Stimulated activated CD8-positive, alpha-beta memory T cell treated with anti-CD3 and anti-CD28 coated beads, Interleukin-7, amount 100 ng/mL, for 1 hour (primary cell): ENCODE data around the gene ASXL1.

Experiments
- DNase-seq, 2 donors: peaks; one replicate each; pipeline ENCODE4 v3.0.0-alpha.2; 2020; ENCODE audit warnings: low read depth in 2 of 2

The ASXL1 gene

GRCh38 chr20:32440069-32440757 lies 82.1 kb downstream of the ASXL1 start:
- DNase-seq = no peak

- DNase-seq = no peak
These were observed 82.6 kb downstream of the ASXL1 start for GRCh38 chr20:32440758-32441078.

DNA sequence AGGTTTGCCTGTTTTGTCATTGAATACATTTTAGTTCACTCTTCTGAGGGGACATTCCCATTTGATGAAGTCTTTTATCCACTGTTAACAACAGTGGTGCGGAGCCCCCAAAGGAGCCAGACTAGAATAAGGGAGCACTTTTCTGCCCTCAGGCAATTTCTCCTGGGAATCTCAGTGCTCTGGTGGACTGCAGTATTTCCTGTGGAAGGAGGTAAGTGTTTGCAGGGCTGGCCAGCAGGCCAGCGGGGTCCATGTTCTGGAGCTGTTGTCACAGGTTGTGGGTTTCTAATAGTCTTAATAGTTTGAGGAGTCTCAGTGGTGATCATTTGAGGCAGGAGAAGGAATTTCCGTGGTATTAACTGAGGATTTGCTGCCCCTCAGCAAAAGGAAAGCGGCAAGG lies 83.5 kb downstream of the ASXL1 start:
- DNase-seq = no peak

- no peak for DNase-seq
These were observed 84.7 kb downstream of the ASXL1 start for GRCh38 chr20:32442630-32443373.

DNA sequence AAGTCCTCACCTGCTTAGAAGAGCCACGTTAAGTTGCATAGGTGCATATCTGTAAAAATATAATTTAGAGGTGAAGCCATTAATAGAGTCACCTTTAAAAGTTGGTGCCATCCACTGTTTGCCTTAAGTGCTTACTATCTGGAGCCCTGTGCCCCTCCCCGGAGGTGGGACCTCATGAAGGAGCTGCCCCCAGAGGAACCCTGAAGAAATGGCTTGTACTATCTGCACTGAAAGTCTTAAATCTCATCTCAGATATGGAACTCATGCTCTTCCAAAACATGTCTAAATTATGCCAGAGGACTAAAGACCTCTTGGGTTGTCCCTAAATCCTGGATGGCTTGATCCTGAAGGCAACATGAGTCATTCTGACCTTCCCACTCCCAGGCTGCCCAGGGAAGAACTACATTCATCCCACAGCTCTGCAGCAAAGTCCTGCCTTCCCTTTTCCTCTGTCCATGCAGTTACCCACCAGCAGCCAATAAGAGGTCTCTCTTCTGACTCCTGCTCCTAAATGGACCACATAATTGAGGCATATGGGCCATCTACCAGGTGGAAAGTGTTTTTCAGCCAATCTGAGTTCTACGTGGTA lies 85.3 kb downstream of the ASXL1 start:
- DNase-seq = no peak

DNA sequence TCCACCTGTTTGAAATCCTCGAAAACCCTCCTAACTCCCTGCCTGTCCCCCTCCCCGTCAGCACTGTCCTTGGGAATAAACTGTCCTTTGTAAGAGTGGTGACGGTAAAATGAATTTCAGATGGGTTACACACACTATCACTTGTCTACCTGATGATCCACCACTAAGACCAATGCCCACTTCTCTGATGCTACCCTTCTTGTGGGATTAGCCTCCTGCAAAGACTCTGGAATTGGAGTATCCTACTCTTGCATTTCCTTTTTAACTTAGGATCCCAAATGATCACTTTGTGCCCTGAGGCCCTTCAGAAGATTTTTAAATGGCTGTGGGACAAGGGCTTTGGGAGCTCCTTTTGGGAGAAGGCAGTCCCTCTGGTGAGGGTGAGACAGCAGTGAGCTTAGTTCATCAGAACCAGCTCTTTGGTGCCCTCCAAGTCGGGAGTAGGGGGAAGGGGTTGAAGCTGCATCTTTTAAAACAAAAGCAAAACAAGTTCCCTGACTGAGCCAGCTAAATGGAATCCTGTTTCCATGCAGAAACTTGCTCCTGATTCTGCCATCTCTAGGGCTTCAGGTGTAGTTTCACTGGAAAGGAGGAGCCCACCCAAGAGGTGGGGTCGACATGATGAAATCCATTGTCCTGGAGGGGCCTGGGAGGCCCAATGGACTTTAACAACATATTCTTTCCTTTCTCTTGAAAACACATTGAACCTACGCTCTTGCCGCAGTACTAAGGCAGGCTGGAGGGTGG lies 86.5 kb downstream of the ASXL1 start:
- no peak for DNase-seq

DNA sequence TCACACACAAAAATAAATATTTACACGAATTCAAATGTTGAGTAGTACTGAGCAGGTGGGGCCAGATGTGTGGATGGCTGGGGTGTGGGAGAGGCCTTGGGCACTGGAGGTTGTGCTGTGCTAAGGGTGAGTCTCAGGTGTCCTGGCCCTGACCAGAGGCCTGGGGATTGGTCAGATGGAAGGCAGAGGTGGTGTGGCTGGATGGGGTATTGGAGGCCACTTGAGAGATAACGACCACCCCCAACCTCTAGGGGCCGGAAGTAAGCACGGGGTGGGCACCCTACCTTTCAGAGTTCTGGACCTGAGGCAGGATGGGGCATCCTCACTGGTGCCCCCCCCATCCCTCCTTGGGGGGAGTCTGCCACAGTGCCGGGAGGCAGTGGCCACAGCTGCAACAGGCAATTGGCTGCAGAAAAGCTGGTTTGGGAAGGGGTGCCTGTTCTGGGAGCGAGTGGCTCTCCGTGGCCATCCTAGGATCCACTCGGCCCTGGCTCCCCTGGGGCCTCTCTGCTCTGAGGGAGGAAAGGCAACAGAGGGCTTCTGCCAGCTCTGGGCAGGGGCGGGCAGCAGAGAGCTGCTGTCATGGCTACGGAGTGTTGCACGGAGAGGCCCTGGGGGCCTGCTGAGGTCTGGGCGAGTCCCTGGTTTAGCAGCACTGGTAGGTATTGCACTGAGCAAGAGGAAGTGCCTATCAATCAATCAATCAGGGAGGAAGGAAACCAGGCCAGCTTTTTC lies 87.6 kb downstream of the ASXL1 start:
- DNase-seq = no peak

DNA sequence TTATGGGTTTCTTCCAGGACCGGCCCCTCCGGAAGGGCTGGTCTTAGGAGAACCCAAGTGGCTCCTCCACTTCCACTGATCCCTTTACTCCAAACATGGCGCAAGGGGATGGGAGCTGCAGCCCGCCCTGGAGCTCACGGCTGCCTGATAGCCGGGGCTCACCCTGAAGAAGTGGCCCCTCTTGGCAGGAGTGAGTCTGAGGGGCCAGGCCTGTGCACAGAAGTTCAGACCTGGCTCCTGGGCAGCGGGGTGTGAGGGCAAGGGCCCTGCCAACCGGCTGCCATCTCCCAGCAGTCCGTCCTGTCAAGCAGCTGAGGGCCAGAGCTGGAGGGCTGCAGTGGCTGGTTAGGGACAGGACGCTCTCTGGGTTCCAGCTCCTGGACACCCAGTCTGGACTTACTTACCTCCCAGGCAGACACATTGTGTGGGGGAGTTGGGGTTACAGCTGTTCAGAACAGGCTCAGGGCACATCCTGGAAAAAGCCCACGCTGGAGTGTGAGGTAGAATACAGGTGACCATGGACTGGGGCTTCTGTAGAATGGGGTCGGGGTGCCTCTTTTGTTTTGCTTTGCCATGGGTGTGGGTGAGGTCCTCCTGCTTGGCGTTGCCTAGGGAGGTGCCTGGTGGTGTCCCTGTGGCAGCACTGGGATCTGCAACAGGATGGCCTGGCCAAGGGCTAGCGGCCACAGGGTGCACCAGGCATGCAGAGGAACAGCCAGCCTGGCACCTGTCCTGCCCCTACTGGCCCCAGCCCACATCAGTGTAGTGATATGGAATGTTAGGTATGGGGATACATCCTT lies 88.4 kb downstream of the ASXL1 start:
- no peak for DNase-seq

- no peak for DNase-seq
These were observed 89.3 kb downstream of the ASXL1 start for GRCh38 chr20:32447136-32448027.

DNA sequence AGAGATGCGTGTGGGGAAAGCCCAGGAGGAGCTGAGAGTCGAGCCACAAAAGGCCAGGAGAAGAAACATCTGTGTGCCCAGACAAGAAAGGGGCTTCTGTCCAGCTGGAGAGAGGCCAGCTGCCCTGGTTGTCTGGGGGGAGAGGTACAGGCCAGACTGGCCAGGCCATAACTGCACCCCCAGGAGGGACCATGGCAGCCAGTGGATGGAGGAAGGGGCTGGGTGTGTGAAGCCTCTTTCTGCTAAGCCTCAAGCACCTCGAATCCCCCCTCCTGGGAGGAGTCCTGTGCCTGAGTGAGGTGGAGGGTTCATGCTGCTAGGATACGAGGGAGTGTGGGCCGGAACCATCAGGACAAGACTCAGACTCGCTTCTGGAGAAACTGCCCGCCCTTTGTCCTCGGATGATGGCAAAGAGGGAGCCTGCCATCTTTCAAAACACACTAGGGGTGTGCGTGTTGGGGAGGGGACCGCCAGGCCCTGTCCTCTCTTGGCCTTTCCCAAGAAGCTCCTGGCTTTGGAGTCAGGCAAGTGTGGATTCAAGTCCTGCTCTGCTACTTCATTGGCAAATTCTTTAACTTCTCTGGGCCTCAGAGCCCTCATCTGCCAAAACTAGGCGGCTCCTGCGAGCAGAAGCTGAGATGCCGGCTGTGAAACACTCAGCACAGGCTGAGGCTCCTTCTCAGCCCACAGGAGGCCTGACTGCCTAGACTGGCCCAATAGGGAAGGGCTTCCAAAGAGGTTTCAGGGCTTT lies 90.3 kb downstream of the ASXL1 start:
- DNase-seq = no peak

DNA sequence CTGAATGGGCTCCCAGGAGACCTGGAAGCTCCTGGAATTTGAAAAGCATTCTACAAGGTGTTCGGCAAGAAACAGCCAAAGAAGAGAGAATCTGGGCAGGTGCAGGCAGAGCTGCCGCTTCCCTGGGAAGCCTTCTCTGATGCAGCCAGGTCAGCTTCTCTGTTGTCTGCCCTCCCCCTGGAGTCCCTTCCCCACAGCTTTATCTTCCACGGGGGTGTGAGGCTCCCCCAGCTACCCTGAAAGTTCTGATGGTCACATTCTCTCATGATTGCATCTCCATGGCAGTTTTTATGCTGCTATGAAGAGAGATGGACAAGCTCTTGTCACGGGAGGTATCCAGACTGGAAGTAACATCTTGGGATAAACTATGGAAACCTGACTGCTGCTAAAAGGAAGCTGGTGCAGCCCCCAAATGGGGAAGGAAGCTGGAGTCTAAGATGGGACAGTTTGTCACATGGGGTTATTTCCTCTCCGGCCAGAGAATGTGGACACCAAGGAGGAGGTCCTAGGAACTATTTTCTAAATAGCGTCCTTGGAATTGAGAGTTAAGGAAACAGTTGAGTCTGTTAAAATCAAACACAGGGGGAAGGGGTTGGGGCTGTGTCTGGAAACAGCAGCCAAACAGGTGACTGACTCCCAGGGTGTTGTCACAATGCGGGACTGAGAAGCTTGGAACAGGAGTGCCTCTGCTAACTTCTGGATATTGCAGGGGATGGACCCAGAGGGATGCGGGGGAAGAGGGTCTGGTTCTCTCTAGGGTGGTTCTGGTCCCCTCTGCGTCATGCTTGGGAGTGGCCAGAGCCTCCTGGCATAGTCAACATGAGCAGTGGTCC lies 91.1 kb downstream of the ASXL1 start:
- DNase-seq = no peak

DNA sequence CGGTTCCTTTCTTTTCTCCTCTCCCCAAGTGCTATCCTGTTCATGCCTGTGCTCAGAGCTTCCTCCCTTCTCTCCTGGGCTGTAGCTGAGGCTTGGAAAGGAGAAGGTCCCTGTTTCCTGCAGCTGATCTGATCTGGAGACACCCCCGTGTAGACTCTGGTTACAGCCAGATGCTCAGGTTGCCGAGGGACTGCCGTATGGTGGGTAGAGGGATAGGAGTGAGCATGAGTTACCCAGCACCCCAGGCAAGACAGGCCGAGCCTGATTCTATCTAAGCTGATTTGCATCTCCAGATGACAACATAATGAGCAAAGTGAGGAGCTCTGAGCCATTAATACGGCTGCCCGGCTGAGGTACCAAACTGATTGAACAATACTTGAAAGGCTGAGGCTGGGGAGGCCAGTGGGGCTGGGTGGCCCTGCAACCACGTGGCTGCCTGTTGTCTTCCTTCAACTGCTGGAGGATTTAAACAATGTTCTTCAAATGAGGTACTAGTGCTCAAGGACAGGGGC lies 91.8 kb downstream of the ASXL1 start:
- no peak for DNase-seq

- no peak for DNase-seq
These were observed 92.4 kb downstream of the ASXL1 start for GRCh38 chr20:32450484-32451061.

DNA sequence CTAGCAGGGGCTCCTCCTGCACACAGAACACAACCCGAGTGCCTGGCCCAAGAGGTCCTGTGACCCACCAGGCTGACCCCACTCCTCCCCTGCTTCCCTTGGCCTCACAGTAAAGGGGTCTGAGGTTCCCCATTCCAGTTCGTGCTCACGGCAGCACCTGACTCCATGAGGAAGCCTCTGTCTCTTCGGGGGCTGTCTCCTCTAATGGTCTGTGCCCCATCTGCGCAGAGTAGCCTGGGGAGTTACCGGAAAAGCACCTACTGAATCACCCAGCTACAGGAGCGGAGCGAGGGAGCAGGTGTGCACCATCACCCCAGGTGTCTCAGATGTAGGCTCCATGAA lies 93.2 kb downstream of the ASXL1 start:
- DNase-seq = no peak

GRCh38 chr20:32451682-32452461 lies 93.7 kb downstream of the ASXL1 start:
- no peak for DNase-seq

DNA sequence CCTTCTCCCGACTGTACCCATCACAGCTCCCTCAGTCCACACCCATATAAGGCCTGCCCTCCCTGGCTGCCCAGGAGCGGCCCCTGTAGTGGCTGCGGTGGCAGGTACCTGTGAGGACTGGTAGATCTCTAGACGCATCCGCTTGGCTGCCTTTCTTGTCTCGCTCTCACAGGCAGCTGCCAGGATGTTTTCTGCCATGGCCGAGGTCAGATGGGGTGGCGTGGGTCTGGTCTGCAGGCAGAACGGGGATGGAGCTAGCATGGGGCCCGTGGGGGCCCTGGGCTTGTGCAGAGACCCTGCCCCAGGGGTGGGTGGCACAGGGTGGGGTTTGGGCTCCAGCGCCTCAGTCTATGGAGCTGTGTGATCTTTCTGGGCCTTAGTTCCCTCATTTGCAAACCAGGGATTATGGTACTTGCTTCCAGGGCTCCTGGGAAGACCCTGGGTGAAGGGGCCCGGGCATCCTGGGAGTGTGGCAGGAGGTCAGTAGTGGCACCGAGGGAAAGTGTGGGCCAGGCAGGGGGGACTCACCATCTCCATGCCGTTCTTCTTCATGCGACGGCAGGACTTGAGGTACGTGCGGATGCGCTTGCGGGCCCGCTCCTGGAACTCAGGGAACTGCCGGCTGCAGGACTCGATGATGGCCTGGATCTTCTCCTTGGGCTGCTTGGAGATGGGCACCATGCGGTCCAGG lies 94.8 kb downstream of the ASXL1 start:
- no peak for DNase-seq
